Activated B cell treated with CpG ODN at 0.5 μM for 24 hours (primary cell): ENCODE measurements around the gene MECR. TPM values are rescaled to one million over a fixed set of nuclear protein-coding genes. Genes with fewer than 3 reads are reported as not detected.

Source experiments
- ATAC-seq: fragments of 200-7000 bp; cut with Tn5 transposase; one replicate; pipeline ENCODE4 v1.10.0; 2021; ENCODE audit warnings: low read depth, mild to moderate bottlenecking, moderate library complexity
- CTCF ChIA-PET: fragments of 350-600 bp; sonication (Branson Sonifier 250); formaldehyde crosslinking; loops from one replicate; lab custom pipeline; 2021; ENCODE audit warnings: antibody characterized with exemption; lab: Charles Lee
- POLR2A ChIA-PET: fragments of 350-600 bp; sonication (Branson Sonifier 250); formaldehyde crosslinking; loops from one replicate; lab custom pipeline; 2021; ENCODE audit warnings: antibody characterized with exemption; lab: Charles Lee
- DNase-seq: peaks from one replicate; pipeline ENCODE4 v3.0.0; 2022
- H3K27ac Mint-ChIP-seq: one replicate; pipeline ENCODE4 v1.8.0; 2020; ENCODE audit warnings: mixed read lengths
- H3K27me3 Mint-ChIP-seq: one replicate; pipeline ENCODE4 v1.8.0; 2021; ENCODE audit warnings: mixed read lengths
- H3K36me3 Mint-ChIP-seq: one replicate; pipeline ENCODE4 v1.8.0; 2021; ENCODE audit warnings: low read depth, mixed read lengths
- H3K4me1 Mint-ChIP-seq: one replicate; pipeline ENCODE4 v1.8.0; 2021; ENCODE audit warnings: mixed read lengths
- H3K4me3 Mint-ChIP-seq: one replicate; pipeline ENCODE4 v1.8.0; 2020; ENCODE audit warnings: mild to moderate bottlenecking, mixed read lengths
- H3K9me3 Mint-ChIP-seq: one replicate; pipeline ENCODE4 v1.8.0; 2020; ENCODE audit warnings: mixed read lengths
- CTCF ChIP-seq: fragments of 200-600 bp; IDR thresholded peaks from one replicate; pipeline ENCODE4 v1.8.0; 2022; ENCODE audit warnings: antibody characterized with exemption, mild to moderate bottlenecking
- intact Hi-C: fragments of 100-400 bp; cut with micrococcal nuclease; formaldehyde crosslinking; loops from one replicate; pipeline ENCODE4 v1.15.1; 2024
- total RNA-seq: library from RNA; stranded (reverse); gene quantifications from 2 replicates; pipeline ENCODE4 v1.2.3, GENCODE V29; 2022

MECR gene
- 18.7 and 23.7 TPM in 2 replicates for total RNA-seq

DNA sequence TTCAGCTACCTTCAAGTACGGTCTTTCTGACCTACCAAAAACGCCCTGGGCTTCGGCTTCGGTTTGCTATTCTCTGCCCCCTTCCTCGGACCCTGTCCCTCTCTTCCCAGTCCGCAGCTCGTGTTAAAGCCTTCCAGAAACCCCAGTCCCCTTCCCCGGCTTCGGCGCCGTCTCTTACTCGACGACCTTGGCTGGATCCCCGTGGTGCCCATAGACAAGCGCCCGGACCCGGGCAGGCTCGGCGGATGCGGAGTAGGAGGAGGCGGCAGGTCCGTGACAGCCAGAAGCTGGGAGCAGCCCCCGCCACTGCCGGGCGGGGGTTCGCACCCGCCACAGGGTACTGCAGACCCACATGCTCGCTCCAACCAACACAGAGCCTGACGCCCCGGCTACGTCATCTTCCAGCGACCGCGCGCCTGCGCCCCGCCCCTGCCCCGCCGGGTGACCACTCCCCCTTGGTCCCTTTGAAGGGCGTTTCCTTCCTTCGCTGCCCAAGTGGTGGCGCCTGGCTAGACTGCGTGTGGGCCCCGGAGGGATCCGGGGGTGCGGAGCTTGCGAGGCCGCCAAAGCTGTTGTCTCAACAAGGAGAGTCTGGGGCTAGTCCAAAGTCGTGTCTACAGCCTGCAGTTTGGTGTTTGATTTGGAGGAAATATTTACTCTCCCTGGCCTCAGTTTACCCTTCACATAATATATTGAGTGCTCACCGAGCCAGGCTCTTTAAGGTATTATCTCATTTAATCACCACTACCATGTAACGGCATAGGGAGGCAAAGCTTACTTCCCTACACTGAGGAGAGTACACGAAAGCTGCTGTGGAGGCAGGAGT is at the start of gene MECR:
TSS of gene MECR (minus strand) at position 382 of the 826 bp plus-strand sequence. CDS start at position 354, 28 bp downstream.
- H3K4me3 Mint-ChIP-seq = peak within 1 kb of the TSS; percentile 93
- peaks cover 11% of the 10 kb centered on the region for H3K27me3 Mint-ChIP-seq
- TF ChIP-seq CTCF = no peak
- ATAC-seq = peak; percentile 97
- H3K27ac Mint-ChIP-seq = peak within 1 kb of the TSS; percentile 84
- POLR2A ChIA-PET = interaction anchor here (0.9 to 2.9 kb wide), 5 partner anchors 9 to 1556 kb away, joined by 3 to 15 read pairs (median 5); partner anchors contain the start of genes RNU11 and SRSF4
- intact Hi-C loops = loop anchor here (1.0 to 10.0 kb wide), 5 partner anchors 49 to 1684 kb away; partner anchors contain the start of gene SRSF4
- H3K9me3 Mint-ChIP-seq = no peaks in the 10 kb centered on the region
- DNase-seq = peak; percentile 98
- CTCF ChIA-PET = interaction anchor here (1.0 to 2.0 kb wide), 2 partner anchors 28 to 1150 kb away, joined by 3 to 9 read pairs; no protein-coding TSS in a partner anchor
- peaks cover 18% of the 10 kb centered on the region for H3K4me1 Mint-ChIP-seq
- peaks cover 2% of the 10 kb centered on the region for H3K36me3 Mint-ChIP-seq

GRCh38 chr1:29279951-29280391 is 49.2 kb upstream of the MECR start:
- Mint-ChIP-seq H3K27ac (no peak overlapping the region), H3K27me3 (no peaks in the 10 kb centered on the region), H3K4me3 (no peak overlapping the region), H3K4me1 (peaks cover 6% of the 10 kb centered on the region), H3K36me3 (no peaks in the 10 kb centered on the region), H3K9me3 (peaks cover 2% of the 10 kb centered on the region)
- no peak for TF ChIP-seq CTCF
- ATAC-seq (no peak), DNase-seq (no peak)
- CTCF ChIA-PET = no interaction called here
- POLR2A ChIA-PET = no interaction called here
- intact Hi-C loops = no loop called here

DNA sequence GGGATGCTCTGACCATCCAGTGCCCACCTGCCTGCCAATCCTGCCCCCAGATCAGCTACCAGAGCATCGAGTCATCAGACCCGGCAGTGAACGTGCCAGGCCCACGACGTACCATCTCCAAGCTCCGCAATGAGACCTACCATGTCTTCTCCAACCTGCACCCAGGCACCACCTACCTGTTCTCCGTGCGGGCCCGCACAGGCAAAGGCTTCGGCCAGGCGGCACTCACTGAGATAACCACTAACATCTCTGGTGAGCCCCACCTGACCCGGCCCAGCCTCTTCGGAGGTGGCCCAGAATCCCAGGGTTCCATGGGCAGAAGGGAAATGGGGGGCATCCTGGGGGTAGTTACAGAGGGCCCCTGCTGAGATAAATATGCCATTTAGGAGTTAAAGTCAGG is 48.7 kb upstream of the MECR start:
- TF ChIP-seq CTCF = no peak
- Mint-ChIP-seq H3K27ac (no peak overlapping the region), H3K36me3 (no peaks in the 10 kb centered on the region), H3K4me3 (no peak overlapping the region), H3K9me3 (peaks cover 2% of the 10 kb centered on the region), H3K27me3 (no peaks in the 10 kb centered on the region), H3K4me1 (peaks cover 6% of the 10 kb centered on the region)
- no peak for ATAC-seq
- ChIA-PET POLR2A (no interaction called here), CTCF (no interaction called here)
- DNase-seq = no peak
- intact Hi-C loops = no loop called here

DNA sequence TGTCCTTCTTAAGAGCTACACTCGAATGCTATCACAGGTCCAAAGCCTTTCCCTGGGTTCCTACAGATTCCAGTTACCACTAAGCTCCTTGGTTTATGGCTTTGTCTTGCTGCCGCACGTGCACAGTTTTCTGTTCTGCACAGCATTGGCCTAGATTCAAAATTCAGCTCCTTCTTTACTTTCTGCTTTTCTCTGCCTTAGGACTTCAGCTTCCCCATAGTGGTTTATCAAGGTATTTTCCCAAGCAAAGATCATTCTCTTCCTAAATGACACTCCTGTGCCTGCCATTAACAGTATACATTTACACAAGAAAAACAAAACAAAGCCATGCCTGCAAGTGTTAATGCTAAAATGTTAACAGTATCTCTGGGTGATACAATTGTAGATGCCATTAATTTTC is 47.4 kb upstream of the MECR start:
- no peak overlapping the region for H3K4me3 Mint-ChIP-seq
- intact Hi-C loops = no loop called here
- no peak for DNase-seq
- TF ChIP-seq CTCF = no peak
- H3K36me3 Mint-ChIP-seq = no peaks in the 10 kb centered on the region
- H3K9me3 Mint-ChIP-seq = peaks cover 2% of the 10 kb centered on the region
- ChIA-PET POLR2A (no interaction called here), CTCF (no interaction called here)
- ATAC-seq = no peak
- no peaks in the 10 kb centered on the region for H3K4me1 Mint-ChIP-seq
- H3K27ac Mint-ChIP-seq = no peak overlapping the region
- H3K27me3 Mint-ChIP-seq = peaks cover 3% of the 10 kb centered on the region

DNA sequence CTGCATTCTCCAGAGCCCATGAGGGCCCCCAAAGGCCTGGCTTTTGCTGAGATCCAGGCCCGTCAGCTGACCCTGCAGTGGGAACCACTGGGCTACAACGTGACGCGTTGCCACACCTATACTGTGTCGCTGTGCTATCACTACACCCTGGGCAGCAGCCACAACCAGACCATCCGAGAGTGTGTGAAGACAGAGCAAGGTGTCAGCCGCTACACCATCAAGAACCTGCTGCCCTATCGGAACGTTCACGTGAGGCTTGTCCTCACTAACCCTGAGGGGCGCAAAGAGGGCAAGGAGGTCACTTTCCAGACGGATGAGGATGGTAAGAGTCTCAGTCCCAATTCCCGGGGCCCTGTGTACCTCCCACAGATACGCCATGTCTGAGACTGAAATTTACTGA is 44.7 kb upstream of the MECR start:
- no peak overlapping the region for H3K4me3 Mint-ChIP-seq
- no peak for TF ChIP-seq CTCF
- ATAC-seq (no peak), DNase-seq (no peak)
- peaks cover 24% of the 10 kb centered on the region for H3K27me3 Mint-ChIP-seq
- H3K36me3 Mint-ChIP-seq = no peaks in the 10 kb centered on the region
- intact Hi-C loops = no loop called here
- POLR2A ChIA-PET = no interaction called here
- H3K27ac Mint-ChIP-seq = no peak overlapping the region
- H3K4me1 Mint-ChIP-seq = no peaks in the 10 kb centered on the region
- CTCF ChIA-PET = no interaction called here
- peaks cover 2% of the 10 kb centered on the region for H3K9me3 Mint-ChIP-seq
